GM10248 (cell line): ENCODE data around the gene SAP30BP.

Experiments used
- CTCF ChIA-PET: fragments of 300-600 bp; sonication (Branson Sonifier 250); formaldehyde crosslinking; extraction: SDS; loops from one replicate; lab custom pipeline; 2021; ENCODE audit warnings: antibody characterized with exemption; lab: Yijun Ruan, JAX
- POLR2A ChIA-PET: fragments of 350-650 bp; sonication (Branson Sonifier 250); formaldehyde crosslinking; extraction: SDS; loops from one replicate; lab custom pipeline; 2020; ENCODE audit warnings: antibody characterized with exemption; lab: Yijun Ruan, JAX
- DNase-seq: peaks from one replicate; pipeline ENCODE4 v3.0.0; 2012; ENCODE audit errors: extremely low spot score
- TF ChIP-seq, protein P1 (sequence below): IDR thresholded peaks from 2 replicates; pipeline ENCODE4 v1.5.1; 2012; ENCODE audit warnings: mild to moderate bottlenecking, low read depth; ENCODE audit errors: extremely low read depth, missing control alignments, control extremely low read depth

SAP30BP gene

DNA sequence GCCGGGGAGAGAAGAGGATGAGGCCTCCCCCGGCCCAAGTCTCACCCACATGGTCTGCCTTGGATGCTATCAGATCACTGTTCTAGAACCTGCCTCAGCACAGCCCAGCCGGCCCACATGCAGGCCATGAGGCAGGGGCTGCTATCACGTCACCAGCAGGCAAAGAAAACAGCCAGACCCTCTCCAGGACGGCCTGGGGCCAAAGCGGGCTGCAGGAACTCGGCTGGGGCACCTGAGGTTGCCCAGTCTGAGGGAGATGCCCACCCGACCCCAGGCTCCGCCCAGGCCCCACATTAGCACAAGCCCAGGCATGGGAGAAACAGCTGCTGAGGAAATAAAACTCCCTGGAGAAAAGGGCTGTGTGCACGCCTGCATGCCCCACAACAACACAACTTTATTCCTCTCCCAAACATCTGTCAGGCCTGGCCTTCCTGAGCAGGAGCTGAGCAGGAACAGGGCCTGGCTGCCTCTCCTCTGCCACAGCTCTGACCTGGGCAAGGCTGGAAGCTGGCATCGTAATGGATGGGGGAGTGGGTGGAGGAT is 40.6 kb upstream of the SAP30BP start:
- POLR2A ChIA-PET: no interaction called here
- CTCF ChIA-PET: interaction anchor here (1.3 to 29.8 kb wide), 6 partner anchors 11 to 123 kb away, joined by 3 to 856 read pairs (median 9); partner anchors contain the start of gene RECQL5
- TF ChIP-seq, protein P1, sequence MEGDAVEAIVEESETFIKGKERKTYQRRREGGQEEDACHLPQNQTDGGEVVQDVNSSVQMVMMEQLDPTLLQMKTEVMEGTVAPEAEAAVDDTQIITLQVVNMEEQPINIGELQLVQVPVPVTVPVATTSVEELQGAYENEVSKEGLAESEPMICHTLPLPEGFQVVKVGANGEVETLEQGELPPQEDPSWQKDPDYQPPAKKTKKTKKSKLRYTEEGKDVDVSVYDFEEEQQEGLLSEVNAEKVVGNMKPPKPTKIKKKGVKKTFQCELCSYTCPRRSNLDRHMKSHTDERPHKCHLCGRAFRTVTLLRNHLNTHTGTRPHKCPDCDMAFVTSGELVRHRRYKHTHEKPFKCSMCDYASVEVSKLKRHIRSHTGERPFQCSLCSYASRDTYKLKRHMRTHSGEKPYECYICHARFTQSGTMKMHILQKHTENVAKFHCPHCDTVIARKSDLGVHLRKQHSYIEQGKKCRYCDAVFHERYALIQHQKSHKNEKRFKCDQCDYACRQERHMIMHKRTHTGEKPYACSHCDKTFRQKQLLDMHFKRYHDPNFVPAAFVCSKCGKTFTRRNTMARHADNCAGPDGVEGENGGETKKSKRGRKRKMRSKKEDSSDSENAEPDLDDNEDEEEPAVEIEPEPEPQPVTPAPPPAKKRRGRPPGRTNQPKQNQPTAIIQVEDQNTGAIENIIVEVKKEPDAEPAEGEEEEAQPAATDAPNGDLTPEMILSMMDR: no peak
- DNase-seq: no peak

DNA sequence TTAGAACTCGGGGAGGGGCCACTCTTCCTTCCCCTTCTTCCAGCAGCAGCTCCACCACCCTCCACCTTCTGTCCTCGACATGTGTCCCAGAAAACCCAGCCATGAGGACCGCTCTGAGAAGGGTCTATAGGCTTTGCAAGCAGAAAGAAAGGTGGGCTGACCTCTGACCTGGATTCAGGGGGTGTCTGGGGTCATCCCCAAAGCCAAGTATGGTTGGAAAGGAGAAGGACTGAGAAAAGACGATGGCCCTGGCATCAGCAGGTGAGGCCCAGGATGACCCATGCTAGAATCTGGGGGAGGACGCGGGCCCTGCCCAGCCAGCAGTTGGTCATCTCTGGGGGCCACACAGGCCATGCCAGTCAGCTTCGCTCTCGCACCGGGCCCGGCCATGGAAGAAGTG is 40.0 kb upstream of the SAP30BP start:
- POLR2A ChIA-PET: no interaction called here
- TF ChIP-seq, protein P1: no peak
- no peak for DNase-seq
- CTCF ChIA-PET: interaction anchor here (1.3 to 29.8 kb wide), 5 partner anchors 10 to 122 kb away, joined by 3 to 856 read pairs (median 13); partner anchors contain the start of gene RECQL5

DNA sequence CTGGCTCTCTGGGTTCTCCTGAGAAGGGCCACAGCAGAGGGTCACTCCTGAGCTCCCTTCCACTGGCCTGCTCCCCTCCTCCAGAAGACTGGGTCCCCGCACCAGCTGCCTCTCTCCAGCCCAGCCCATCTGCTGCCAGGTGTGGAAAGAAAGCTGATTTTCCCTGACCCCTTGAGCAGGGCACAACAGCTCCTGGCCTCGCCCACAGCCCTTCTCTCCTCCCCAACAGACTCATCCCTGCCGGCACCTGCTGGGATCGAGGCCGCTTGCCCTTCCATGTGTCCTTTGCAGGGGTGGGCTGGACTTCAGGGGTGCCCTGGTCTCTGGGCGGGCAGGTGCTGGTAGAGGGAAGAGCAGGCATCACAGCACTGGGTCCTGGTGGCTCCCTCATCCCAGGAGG is 38.7 kb upstream of the SAP30BP start:
- ChIA-PET POLR2A (no interaction called here), CTCF (interaction anchor here (1.1 to 29.8 kb wide), 5 partner anchors 11 to 497 kb away, joined by 3 to 856 read pairs (median 76); partner anchors contain the start of gene NT5C)
- no peak for DNase-seq
- TF ChIP-seq, protein P1: no peak

DNA sequence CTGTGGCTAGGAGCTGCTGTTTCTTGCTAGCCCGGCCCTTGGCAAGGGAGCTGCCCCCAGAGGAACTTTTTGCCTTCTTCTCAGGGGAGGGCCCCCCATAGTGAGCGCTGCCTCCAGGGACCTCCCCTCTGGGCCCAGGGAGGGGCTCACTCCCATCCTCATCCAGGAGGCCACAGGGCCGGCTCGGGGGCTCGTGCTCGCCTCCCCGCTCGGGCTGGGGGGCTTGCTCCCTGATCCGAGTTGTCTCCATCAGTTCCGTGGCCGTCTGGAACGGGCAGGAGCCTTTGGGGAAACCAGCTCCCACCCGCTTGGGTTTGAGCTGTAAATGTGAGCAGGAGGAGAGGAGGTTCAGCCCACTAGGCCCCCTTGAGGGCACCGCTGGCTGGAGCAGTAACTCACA is 38.0 kb upstream of the SAP30BP start:
- ChIA-PET POLR2A (no interaction called here), CTCF (interaction anchor here (1.2 to 29.8 kb wide), 8 partner anchors 8 to 497 kb away, joined by 3 to 856 read pairs (median 4); partner anchors contain the start of genes GALK1 and NT5C)
- TF ChIP-seq, protein P1: no peak
- no peak for DNase-seq

DNA sequence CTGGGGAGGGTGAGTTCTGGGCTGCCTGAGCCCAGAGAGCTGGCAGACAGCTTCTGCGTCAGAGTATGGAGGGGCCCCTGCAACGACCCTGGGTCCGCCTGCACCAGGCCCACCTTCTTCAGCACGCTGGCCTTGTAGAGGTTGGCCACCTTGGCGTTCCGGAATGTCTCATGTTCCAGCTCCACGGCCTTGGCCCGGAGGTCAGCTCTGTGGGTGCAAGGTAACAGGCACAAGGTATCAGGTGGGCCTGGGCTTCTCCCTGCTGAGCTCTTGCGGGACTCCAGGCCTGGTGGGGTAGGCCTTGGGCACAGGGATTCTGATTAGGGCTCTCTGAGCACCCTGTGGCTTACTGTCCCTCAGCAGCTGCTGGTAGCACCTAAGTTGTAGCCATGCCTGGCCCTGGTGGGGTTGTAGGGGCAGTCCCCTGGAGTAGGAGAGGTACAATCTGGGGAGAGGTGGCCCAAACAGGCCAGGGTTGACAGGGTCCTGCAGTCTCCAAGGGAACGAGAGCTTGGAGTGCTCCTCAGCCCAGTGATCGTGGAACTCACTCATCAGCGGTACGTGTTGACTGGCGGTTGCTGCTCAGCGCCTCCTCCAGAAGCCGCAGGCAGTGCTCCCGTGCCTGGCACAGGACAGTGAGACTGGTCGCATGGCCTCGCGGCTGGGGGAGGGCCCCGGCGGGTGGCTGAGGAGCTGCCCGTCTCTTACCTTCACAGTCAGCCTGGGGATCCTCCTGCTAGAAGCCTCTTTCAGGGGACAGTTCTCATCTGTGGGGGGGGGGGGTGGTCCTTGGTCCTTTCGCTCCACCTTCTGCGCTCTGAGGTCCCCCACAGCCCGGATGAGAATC is 36.8 kb upstream of the SAP30BP start:
- ChIA-PET POLR2A (no interaction called here), CTCF (interaction anchor here (1.0 to 29.8 kb wide), 9 partner anchors 9 to 135 kb away, joined by 3 to 856 read pairs (median 4); partner anchors contain the start of gene GALK1)
- TF ChIP-seq, protein P1: no peak
- DNase-seq: no peak

DNA sequence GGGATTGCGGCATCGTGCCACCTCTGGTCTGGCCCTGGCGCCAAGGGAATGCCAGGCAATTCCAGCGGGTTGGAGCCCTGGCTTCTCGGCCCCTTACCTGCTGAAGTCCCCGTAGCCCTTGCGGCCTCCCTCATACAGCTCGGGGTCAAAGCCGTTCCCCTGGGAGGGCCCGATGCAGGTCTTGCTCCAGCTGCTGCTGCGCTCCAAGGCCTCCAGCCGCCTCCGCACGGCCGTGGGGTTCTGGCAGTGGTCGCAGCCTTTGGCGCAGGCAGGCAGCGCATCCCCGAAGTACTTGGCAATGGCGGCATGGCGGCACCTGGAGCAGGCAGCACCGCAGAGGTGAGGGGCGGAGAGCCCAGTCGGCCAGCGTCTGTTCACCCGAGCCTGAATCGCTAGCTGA is 35.8 kb upstream of the SAP30BP start:
- TF ChIP-seq, protein P1: no peak
- CTCF ChIA-PET: interaction anchor here (1.5 to 29.8 kb wide), 4 partner anchors 20 to 118 kb away, joined by 3 to 856 read pairs (median 270); a partner anchor contains a TSS

More for the DNA sequence above, 35.8 kb upstream of the SAP30BP start:
- POLR2A ChIA-PET: no interaction called here
- no peak for DNase-seq
